ENCODE results near the gene TSC2. TPM values are rescaled to one million over a fixed set of nuclear protein-coding genes. Genes with fewer than 3 reads are reported as not detected.

TSC2 gene
- polyA plus RNA-seq, 3 donors, result 39.6 to 60.5 (median 46.8) TPM

DNA sequence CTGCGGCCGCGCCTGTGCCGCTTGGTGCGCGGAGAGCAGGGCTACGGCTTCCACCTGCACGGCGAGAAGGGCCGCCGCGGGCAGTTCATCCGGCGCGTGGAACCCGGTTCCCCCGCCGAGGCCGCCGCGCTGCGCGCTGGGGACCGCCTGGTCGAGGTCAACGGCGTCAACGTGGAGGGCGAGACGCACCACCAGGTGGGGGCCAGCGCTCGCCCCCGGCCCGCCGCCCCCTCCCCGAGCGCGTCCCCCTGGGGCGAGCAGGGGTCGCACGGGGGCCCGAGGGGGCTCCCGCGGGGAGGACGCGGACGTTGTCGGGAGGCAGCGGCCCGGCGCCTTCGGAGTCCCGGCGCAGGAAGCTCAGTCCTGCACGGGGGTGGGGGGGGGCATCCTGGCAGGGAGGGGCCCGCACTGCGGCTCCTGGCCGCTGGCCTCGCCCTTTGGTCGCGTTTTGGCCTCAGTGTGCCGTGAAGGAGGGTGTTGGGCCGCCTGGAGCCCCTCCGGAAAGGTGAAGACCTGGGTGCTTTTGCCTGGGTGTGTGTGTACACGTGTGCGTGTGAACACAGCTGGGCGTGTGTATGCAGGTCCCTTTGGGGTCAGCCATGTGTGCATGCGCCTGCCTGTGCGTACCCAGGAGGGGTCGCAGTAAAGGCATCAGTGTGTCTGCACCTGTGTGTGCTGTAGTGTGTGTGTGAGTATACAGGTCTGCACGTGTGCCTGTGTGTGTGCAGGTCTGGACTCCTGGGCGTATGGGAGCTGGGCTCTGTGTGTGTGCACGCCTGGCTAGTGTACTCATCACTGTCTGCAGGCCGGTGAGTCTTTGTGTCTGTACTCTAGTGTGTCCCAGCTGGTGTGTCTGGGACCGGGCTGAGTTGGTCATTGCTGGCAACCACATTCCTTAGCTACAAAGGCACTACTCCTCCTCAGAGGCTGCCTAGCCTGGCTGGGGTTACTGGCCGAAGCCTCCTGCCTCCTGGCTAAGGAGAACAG lies 20.5 kb upstream of the TSC2 start:
- WGBS, 3 donors, result 4 to 7% (median 5%) methylated on average over 46 to 76 of the region's 76 CpGs
- no peak overlapping the region for H3K27ac ChIP-seq (ENCODE audit: low read depth, low read length)

DNA sequence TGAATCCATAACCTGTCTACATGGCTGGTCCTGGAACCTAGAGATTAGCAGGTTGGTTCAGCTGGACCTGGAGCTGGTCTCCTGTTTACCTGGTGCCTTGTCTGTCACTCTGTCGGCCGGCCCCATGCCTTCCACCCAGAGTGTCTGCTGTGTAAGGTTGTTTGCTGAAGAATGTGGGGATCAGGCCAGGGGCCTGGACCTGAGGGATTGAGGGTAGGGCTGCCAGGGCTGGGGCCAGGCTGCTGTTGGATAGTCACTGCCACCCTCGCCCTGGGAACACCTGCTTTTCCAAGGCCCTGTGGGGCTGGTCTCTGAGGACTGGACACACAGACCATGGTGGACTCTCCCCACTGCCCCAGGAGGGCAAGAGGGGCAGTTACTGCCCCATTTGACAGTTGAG lies 19.6 kb upstream of the TSC2 start:
- 26 to 76% (median 61%) methylated on average over 3 of the region's 3 CpGs for WGBS, 3 donors
- no peak overlapping the region for H3K27ac ChIP-seq (ENCODE audit: low read depth, low read length)

DNA sequence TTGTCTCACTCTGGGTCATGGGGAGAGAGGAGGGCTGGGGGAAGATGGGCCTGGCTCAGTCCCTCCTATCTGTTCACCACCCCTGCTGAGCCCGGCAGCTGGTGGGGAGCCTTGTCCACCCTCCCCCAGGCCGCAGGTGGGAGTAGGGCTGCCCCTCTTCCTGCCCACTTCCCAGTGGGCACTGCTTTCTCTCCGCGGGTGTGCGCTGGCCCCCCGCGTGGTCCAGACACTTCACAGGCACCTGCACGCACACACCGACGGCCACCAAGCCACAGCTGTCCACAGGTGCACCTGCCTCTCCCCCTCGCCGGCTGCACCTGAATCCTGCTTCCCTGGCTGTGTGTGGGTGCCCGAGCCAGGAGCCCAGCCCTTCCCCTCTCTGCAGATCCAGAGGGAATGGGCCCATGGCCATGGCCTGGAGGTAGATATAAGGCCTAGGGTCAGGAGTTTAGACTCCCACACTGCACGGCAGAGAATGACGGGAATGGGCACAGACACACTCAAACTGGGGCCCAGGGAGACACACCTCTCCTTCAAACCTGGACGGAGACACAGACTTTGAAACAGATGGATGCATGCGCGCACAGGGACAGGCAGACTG lies 19.1 kb upstream of the TSC2 start:
- no peak overlapping the region for H3K27ac ChIP-seq (ENCODE audit: low read depth, low read length)
- WGBS, 3 donors, result 59 to 82% (median 69%) methylated on average over 16 to 18 of the region's 18 CpGs

DNA sequence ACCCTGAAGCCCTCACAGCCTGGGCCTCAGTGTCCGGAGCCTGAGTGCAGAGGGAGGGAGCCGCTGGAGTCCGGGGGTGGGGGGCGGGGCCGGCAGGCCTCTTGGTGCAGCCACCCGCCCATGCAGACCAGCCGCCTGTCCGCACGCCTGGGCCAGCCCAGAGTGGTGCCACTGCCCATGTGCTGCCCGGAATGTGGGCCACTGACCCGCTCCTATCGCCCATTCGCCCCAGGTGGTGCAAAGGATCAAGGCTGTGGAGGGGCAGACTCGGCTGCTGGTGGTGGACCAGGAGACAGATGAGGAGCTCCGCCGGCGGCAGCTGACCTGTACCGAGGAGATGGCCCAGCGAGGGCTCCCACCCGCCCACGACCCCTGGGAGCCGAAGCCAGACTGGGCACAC lies 18.4 kb upstream of the TSC2 start:
- no peak overlapping the region for H3K27ac ChIP-seq (ENCODE audit: low read depth, low read length)

DNA sequence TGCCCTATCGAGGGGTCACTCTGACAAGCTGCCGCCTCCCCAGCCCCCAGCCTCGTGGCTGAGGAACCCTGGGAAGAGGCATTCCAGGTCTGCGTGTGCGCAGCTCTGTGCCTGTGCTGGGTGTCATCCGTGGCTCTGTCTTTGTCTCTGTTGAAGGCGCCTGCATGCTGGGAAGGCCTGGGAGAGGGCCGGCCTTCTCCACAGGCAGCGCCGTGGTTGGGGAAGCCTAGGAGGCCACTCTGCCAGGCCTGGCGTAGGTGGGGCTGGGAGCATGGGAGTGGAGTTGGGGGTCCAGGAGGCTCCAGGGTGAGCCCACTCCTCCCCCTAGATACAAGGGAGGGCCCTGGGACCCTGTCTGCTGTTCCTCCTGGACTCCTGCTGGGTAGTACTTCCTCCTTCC lies 17.7 kb upstream of the TSC2 start:
- 76 to 88% (median 82%) methylated on average over 11 of the region's 11 CpGs for WGBS, 3 donors
- H3K27ac ChIP-seq (ENCODE audit: low read depth, low read length), result no peak overlapping the region

More for the DNA sequence above, 18.4 kb upstream of the TSC2 start:
- WGBS, 3 donors, result 58 to 91% (median 79%) methylated on average over 21 to 22 of the region's 22 CpGs

DNA sequence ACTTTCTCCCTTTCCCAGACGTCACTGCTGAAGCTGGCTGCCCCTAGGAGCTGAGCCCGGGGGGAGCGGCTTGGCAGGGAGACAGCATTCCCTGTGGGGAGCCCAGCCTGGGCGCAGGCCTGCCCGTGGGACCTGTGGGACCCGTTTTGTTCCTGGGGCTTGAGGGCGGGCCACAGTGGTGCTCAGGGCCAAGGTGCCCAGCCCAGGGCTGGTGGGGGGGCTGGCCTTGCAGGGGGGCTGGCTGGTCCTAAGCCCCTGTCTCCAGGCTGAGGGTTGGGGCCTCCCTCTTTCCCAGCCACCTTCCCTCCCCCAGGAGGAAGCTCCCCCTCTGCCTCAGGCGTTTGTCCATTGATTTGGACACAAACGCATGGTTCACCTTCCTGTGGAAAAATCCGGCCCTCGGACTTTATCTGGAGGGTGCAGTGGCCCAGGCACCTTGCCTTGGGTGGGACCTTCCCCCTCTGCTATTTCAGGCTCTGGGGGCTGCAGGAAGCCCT lies 16.7 kb upstream of the TSC2 start:
- 55 to 75% (median 59%) methylated on average over 9 to 11 of the region's 11 CpGs for WGBS, 3 donors
- H3K27ac ChIP-seq (ENCODE audit: low read depth, low read length), result no peak overlapping the region

DNA sequence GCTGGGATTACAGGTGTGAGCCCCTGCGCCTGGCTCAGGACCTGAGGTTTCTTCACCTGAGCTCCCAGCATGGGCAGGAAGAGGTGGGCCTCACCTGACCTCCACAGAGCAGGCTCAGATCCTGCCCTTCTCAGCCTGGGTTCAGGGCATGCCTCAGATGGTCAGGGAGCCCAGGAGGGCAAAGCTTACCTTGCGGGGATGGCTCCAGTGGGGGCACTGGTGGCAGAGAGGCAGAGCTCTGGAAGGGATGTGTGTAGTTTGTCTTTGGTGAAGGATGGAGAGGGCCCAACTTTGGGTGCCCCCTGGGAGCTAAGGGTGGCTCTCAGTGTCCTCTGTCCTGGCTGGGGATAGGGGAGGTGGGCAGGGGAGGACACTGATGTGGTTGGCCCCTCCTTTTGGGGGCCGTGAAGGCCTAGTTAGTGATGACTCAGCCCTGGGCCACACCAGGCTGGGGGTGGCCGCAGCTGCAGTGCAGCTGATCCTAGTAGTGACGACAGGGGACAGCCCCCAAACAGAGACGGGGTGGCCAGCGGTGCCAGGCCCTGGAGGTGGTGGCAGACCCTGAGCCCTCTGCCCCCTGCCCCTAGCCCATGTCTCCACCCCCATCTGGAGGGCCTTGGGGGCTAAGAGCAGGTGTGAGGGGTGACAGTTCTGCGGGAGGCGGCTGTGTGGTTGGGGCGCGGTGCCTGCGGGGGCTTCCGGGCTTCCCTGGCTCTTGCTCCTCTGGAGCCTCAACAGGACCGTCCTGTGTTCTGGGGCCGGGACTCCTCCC lies 15.3 kb upstream of the TSC2 start:
- WGBS, 3 donors, result 47 to 81% (median 57%) methylated on average over 15 of the region's 15 CpGs
- H3K27ac ChIP-seq (ENCODE audit: low read depth, low read length), result peak overlapping the region; percentile 76

DNA sequence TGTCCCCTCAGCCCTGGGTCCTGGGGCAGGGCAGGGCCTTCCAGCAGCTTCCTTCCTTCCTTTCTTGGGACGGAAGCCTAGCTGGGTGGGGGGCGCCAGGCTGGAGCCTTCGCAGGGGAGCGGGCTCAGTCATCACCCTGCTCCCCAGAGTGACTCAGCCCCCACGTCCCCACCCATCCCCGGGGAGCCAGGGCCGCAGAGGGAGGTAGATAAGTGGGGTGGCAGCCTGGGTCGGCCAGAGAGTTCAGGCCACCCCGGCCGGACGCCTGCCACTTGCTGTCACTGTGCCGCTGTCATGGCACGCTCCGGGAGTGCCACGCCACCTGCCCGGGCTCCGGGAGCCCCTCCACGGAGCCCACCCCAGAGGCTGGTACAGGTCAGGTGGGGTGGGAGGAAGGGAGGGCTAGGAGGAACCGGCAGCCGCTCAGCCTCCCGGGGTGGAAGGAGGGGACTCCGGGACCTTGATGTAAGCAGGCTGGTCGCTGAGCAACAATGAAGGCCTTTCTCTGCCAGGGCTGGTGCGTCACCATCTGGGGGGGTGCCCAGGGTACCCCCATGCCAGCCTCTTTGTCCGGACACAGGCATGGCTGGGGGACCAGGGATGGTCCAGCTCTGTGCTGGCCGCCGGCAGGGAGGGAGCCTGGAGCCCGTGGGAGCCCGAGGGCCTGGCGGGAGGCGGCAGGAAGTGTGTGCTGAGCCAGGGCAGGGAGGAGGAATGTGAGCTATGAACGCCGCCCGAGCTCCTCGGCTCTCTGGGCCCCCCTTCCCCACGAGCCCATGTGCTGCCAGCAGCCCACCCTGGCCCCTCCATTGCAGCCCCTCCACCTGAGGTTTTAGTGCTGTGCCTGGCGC lies 14.5 kb upstream of the TSC2 start:
- H3K27ac ChIP-seq (ENCODE audit: low read depth, low read length), result peak overlapping the region; percentile 76
- 9 to 41% (median 16%) methylated on average over 33 to 37 of the region's 37 CpGs for WGBS, 3 donors

DNA sequence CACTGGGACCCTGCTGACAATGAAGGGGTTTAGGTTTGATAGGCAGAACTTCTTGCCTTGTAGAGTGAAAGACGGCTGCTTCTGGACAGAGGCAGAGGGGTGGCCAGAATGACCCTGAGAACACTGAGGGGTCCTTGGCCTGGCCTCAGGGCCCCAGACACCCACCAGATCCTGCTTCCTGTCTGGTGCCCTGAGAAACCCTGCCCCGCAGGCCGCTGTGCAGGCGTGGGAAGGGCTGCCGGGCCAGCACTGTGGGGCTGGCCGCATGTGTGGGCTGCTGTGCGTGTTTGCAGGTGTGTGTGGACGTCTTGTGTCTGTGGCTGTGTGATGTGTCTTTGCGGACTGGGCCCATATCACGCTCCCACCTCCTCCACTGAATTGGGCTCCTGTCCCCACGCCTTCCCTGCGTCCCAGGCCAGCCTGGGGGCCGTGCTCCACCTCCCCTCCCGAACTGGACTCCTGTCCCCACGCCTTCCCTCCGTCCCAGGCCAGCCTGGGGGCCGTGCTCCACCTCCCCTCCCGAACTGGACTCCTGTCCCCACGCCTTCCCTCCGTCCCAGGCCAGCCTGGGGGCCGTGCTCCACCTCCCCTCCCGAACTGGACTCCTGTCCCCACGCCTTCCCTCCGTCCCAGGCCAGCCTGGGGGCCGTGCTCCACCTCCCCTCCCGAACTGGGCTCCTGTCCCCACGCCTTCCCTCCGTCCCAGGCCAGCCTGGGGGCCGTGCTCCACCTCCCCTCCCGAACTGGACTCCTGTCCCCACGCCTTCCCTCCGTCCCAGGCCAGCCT lies 13.7 kb upstream of the TSC2 start:
- WGBS, 3 donors, result 38 to 74% (median 40%) methylated on average over 13 to 16 of the region's 32 CpGs
- H3K27ac ChIP-seq (ENCODE audit: low read depth, low read length), result peak overlapping the region; percentile 75

DNA sequence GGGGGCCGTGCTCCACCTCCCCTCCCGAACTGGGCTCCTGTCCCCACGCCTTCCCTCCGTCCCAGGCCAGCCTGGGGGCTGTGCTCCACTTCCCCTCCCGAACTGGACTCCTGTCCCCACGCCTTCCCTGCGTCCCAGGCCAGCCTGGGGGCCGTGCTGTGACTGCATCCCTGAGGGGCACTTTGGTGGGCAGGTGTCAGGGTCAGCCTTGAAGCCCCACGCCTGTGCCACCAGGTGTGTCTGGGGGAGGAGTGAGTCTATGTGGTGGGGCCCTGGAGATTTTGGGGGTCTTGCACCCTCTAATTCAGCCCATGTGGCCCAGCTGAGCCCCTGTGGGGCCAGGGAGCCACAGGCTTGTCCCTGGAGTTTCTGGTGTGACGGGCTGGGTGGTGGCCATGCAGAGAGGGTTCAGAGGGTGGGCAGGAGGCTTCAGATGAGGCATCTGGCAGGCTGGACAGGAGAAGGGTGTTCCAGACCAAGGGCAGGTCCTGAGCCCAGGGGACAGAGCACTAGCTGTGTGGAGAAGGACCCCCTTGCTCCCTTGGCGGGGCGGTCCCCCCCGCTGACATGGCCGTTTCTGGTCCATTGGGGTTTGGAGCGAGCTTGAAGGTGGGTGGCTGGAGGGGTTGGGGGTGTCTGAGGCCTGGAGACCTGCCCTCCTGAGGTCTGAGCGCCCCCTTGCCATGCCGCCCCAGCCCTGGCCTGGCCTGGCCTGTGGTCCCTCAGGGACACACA lies 12.9 kb upstream of the TSC2 start:
- peak overlapping the region; percentile 57 for H3K27ac ChIP-seq (ENCODE audit: low read depth, low read length)
- WGBS, 3 donors, result 58 to 78% (median 65%) methylated on average over 14 to 17 of the region's 17 CpGs

DNA sequence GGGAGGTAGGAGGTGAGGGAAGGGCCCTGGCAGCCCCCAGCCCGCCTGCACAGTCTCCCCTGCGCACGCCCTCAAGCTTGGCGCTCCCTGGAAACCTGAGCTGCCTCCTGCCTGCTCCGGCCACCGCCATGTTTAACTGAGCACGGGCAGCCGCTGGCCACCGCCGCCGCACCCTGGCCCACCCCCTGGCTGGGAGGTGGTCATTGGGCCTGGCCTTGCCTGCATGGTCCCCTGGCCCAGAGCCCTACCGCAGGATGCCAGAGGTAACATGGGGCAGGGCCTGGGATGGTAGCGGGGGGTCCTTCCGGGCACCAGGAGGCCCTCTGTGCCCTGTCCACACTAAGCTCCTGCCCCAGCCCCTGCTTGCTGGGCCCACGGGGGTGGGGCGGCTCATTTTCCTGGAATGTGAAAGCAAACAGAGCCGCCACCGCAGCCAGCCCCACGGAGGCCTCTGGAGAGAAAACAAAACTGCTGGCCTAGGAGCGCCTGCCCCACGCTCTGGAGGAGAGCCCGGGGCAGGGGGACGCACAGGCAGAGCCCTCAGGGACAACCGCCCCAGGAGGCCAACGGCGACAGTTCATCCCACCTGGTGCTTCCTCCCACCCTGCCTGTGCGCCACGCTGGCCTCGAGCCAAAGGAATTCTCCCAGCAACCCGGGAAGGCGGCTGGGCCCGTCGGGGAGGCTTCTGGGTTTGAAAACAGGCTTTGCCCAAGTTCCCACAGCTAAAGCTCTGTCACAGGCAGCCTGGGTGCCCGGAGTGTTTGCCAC lies 12.2 kb upstream of the TSC2 start:
- 32 to 48% (median 42%) methylated on average over 29 to 34 of the region's 34 CpGs for WGBS, 3 donors

DNA sequence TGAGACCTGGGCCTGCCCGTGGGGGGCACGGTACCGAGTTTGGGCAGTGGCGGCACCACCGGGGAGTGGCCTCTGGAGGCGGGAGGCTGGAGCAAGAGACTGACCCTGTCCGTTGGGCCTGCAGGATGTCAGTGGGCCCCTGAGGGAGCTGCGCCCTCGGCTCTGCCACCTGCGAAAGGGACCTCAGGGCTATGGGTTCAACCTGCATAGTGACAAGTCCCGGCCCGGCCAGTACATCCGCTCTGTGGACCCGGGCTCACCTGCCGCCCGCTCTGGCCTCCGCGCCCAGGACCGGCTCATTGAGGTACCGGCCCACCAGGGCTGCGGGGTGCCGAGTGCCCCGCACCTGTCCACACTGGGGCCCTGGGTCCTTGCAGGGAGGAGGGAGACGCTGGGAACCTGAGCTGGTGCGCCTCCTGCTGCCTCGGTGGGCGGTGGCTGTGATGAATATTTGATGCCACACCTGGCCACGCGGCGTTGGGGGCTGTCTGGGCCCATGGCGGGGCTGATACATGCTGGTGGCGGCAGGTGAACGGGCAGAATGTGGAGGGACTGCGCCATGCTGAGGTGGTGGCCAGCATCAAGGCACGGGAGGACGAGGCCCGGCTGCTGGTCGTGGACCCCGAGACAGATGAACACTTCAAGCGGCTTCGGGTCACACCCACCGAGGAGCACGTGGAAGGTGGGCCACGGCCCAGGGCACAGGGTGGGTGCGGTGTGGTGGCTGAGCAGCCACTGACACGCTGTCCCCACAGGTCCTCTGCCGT lies 11.4 kb upstream of the TSC2 start:
- H3K27ac ChIP-seq (ENCODE audit: low read depth, low read length), result no peak overlapping the region
- 83 to 88% (median 85%) methylated on average over 43 to 47 of the region's 47 CpGs for WGBS, 3 donors

More for the DNA sequence above, 12.2 kb upstream of the TSC2 start:
- peak overlapping the region; percentile 57 for H3K27ac ChIP-seq (ENCODE audit: low read depth, low read length)

DNA sequence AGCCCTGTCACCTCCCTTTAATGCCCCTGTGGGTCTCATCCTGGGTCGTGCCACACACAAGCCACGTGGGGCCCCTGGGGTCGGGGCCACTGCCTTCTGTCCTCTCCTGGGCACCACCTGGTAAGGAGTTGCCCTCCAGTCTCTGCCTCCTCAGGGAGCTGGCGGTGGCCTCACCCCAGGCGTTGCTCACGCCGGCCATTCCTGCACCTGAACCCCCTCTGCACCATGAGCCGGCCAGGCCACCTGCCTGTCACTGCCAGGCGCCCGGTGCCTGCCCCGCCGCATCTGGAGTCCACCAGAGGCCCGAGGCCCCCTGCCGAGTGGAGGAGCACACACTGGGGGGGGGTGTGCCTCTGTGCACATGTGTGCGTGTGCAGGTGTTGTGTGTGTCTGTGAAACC lies 10.7 kb upstream of the TSC2 start:
- WGBS, 3 donors, result 90 to 91% (median 90%) methylated on average over 15 of the region's 15 CpGs
- no peak overlapping the region for H3K27ac ChIP-seq (ENCODE audit: low read depth, low read length)

DNA sequence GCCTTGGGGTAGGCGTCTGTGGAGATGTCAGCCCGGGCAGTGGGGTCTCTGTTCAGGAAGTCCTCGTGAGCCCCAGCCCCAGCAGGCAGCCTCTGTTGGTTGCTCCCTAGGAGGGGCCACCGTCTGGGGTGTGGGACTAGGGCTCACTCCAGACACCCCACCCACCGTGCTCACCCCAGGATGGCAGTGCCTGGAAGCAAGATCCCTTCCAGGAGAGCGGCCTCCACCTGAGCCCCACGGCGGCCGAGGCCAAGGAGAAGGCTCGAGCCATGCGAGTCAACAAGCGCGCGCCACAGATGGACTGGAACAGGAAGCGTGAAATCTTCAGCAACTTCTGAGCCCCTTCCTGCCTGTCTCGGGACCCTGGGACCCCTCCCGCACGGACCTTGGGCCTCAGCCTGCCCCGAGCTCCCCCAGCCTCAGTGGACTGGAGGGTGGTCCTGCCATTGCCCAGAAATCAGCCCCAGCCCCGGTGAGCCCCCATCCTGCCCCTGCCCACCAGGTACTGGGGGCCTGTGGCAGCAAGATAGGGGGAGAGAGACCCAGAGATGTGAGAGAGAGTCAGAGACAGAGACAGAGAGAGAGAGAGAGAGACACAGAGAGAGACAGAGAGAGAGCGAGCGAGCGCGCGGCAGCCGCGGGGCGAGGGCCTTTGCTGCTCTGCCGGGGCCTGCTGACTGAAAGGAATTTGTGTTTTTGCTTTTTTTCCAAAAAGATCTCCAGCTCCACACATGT lies 10.0 kb upstream of the TSC2 start:
- H3K27ac ChIP-seq (ENCODE audit: low read depth, low read length), result no peak overlapping the region
- WGBS, 3 donors, result 69 to 84% (median 77%) methylated on average over 29 of the region's 29 CpGs
